WTC11 (cell line): ENCODE results near the gene TREML2.

ENCODE experiments used
- CTCF ChIP-seq: fragments of 200-600 bp; IDR thresholded peaks from 2 replicates; pipeline ENCODE4 v1.8.0; 2022; ENCODE audit warnings: antibody characterized with exemption
- E2F1 ChIP-seq: sonication (generic); formaldehyde crosslinking; IDR thresholded peaks from 2 replicates; pipeline ENCODE4 v1.8.0; 2022; ENCODE audit warnings: mild to moderate bottlenecking, missing genetic modification reagents
- ESRRA ChIP-seq: sonication (generic); formaldehyde crosslinking; IDR thresholded peaks from 2 replicates; pipeline ENCODE4 v1.8.1; 2022; ENCODE audit warnings: mild to moderate bottlenecking, missing genetic modification reagents, borderline replicate concordance
- FOXP4 ChIP-seq: sonication (generic); formaldehyde crosslinking; IDR thresholded peaks from 2 replicates; pipeline ENCODE4 v1.8.0; 2022; ENCODE audit warnings: mild to moderate bottlenecking, missing genetic modification reagents
- GABPB1 ChIP-seq: sonication (generic); formaldehyde crosslinking; IDR thresholded peaks from 2 replicates; pipeline ENCODE4 v1.8.1; 2023; ENCODE audit warnings: mild to moderate bottlenecking, missing genetic modification reagents
- HMGXB4 ChIP-seq: sonication (generic); formaldehyde crosslinking; IDR thresholded peaks from 2 replicates; pipeline ENCODE4 v1.8.1; 2023; ENCODE audit warnings: mild to moderate bottlenecking, moderate library complexity, missing genetic modification reagents
- NR2C2 ChIP-seq: sonication (generic); formaldehyde crosslinking; IDR thresholded peaks from 2 replicates; pipeline ENCODE4 v1.8.0; 2022; ENCODE audit warnings: mild to moderate bottlenecking, missing genetic modification reagents
- NR3C1 ChIP-seq: sonication (generic); formaldehyde crosslinking; conservative IDR thresholded peaks from 2 replicates; pipeline ENCODE4 v1.8.1; 2023; ENCODE audit warnings: low read depth, mild to moderate bottlenecking, missing genetic modification reagents
- USF1 ChIP-seq: sonication (generic); formaldehyde crosslinking; IDR thresholded peaks from 2 replicates; pipeline ENCODE4 v1.8.0; 2022; ENCODE audit warnings: mild to moderate bottlenecking, missing genetic modification reagents

- TF ChIP-seq ESRRA (CRISPR knock-in tag) (no peak), CTCF (no peak), FOXP4 (CRISPR knock-in tag) (no peak), NR2C2 (CRISPR knock-in tag) (no peak), USF1 (CRISPR knock-in tag) (no peak), NR3C1 (CRISPR knock-in tag) (no peak), GABPB1 (no peak), HMGXB4 (CRISPR knock-in tag) (no peak), E2F1 (CRISPR knock-in tag) (no peak)
These were observed 820 bp upstream of the TREML2 start for GRCh38 chr6:41201764-41202173.
